Measurements from ENCODE around the gene SSR3. TPM values are rescaled to one million over a fixed set of nuclear protein-coding genes. Genes with fewer than 3 reads are reported as not detected.

The SSR3 gene
- total RNA-seq, 1 experiment from 2014 or later = 531 TPM

DNA sequence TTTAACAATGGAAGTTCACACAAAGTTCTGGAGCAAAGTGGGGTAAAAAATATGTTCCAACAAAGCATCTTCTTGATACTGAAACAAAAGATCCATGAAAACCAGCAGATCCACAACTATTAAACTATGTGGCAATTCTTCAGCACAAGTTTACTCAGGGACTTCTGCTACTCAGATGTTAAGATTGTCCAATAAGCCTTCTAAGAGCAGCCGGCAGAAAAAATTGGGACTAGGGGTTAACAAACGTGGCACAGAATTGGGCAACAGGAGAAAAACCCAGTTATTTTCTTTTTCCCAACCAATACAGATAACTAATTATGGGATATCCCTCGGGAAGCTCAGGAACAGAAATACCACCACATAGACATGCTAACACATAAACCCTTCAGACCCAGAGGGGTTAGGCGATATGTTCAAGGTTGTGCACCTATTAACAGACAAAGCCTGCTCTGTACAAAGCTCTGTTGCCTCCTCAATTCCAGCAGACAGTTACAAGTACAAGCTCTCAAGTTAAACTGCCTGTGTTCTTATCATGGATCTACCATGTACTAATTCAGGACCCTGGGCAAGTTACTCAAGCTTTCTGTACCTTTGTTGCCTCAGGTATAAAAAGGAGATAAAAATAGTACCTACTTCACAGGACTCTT, 6.8 kb downstream of the SSR3 start:
- intact Hi-C loops (cut with micrococcal nuclease; ENCODE audit: unreplicated experiment) = loop anchor here (10.0 kb wide), 1 partner anchor 277 kb away; the partner anchor contains the start of gene LEKR1
- Histone ChIP-seq H3K27me3 (replicated peaks; ENCODE audit: insufficient read depth, low read depth, low read length, poor library complexity) (no peaks in the 10 kb centered on the region), H3K4me1 (ENCODE audit: insufficient read depth, low read length, poor library complexity, severe bottlenecking) (peaks cover 95% of the 10 kb centered on the region), H3K27ac (ENCODE audit: low read depth, low read length, poor library complexity, severe bottlenecking) (peak overlapping the region; percentile 88), H3K4me3 (ENCODE audit: low read depth, low read length, poor library complexity, severe bottlenecking) (peak overlapping the region; percentile 1), H3K9me3 (ENCODE audit: low read depth, low read length, poor library complexity, severe bottlenecking) (no peaks in the 10 kb centered on the region), H3K36me3 (ENCODE audit: insufficient read depth, low read length, poor library complexity, severe bottlenecking) (peaks cover 100% of the 10 kb centered on the region)
- no TSS peak for BruUV-seq (replicated peaks)
- POLR2A ChIA-PET (ENCODE audit: low non-redundant PET) = no interaction called here
- TF ChIP-seq, protein P1, sequence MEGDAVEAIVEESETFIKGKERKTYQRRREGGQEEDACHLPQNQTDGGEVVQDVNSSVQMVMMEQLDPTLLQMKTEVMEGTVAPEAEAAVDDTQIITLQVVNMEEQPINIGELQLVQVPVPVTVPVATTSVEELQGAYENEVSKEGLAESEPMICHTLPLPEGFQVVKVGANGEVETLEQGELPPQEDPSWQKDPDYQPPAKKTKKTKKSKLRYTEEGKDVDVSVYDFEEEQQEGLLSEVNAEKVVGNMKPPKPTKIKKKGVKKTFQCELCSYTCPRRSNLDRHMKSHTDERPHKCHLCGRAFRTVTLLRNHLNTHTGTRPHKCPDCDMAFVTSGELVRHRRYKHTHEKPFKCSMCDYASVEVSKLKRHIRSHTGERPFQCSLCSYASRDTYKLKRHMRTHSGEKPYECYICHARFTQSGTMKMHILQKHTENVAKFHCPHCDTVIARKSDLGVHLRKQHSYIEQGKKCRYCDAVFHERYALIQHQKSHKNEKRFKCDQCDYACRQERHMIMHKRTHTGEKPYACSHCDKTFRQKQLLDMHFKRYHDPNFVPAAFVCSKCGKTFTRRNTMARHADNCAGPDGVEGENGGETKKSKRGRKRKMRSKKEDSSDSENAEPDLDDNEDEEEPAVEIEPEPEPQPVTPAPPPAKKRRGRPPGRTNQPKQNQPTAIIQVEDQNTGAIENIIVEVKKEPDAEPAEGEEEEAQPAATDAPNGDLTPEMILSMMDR (conservative IDR thresholded peaks at IDR 0.05; ENCODE audit: low read depth, low read length) = no peak
- TF ChIP-seq EZH2 (IDR thresholded peaks at IDR 0.05; ENCODE audit: borderline replicate concordance, low read depth, low read length, poor library complexity, severe bottlenecking) = no peak
- CTCF ChIA-PET = no interaction called here
- no peak for DNase-seq (ENCODE audit: low spot score)

DNA sequence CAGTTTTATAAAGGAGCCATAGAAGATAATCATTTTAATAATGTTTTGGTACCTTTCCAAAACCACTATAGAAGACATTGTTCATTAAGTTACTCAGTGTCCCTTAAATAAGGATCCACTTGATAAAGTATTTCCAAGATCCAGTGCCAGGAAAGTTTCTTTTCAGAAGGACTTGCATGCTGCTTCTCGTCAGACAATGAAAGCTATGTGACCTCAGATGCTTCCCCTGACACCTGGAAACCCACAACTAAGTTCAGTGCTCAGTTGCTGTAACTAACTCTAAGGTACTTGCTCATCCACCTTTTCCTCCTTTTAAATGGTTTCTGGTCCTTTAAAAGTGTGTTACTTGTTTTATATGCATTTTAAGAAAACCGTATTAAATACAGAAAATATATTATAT, 7.3 kb downstream of the SSR3 start:
- ChIA-PET POLR2A (ENCODE audit: low non-redundant PET) (no interaction called here), CTCF (no interaction called here)
- H3K27me3 ChIP-seq (replicated peaks; ENCODE audit: insufficient read depth, low read depth, low read length, poor library complexity) = no peaks in the 10 kb centered on the region
- no peak for DNase-seq (ENCODE audit: low spot score)
- H3K36me3 ChIP-seq (ENCODE audit: insufficient read depth, low read length, poor library complexity, severe bottlenecking) = peaks cover 99% of the 10 kb centered on the region
- TF ChIP-seq, protein P1 (conservative IDR thresholded peaks at IDR 0.05; ENCODE audit: low read depth, low read length) = no peak
- no peak for TF ChIP-seq EZH2 (IDR thresholded peaks at IDR 0.05; ENCODE audit: borderline replicate concordance, low read depth, low read length, poor library complexity, severe bottlenecking)
- BruUV-seq (replicated peaks) = no TSS peak
- H3K27ac ChIP-seq (ENCODE audit: low read depth, low read length, poor library complexity, severe bottlenecking) = peak overlapping the region; percentile 88
- H3K9me3 ChIP-seq (ENCODE audit: low read depth, low read length, poor library complexity, severe bottlenecking) = no peaks in the 10 kb centered on the region
- H3K4me3 ChIP-seq (ENCODE audit: low read depth, low read length, poor library complexity, severe bottlenecking) = no peak overlapping the region
- intact Hi-C loops (cut with micrococcal nuclease; ENCODE audit: unreplicated experiment) = loop anchor here (10.0 kb wide), 1 partner anchor 277 kb away; the partner anchor contains the start of gene LEKR1
- peaks cover 94% of the 10 kb centered on the region for H3K4me1 ChIP-seq (ENCODE audit: insufficient read depth, low read length, poor library complexity, severe bottlenecking)

DNA sequence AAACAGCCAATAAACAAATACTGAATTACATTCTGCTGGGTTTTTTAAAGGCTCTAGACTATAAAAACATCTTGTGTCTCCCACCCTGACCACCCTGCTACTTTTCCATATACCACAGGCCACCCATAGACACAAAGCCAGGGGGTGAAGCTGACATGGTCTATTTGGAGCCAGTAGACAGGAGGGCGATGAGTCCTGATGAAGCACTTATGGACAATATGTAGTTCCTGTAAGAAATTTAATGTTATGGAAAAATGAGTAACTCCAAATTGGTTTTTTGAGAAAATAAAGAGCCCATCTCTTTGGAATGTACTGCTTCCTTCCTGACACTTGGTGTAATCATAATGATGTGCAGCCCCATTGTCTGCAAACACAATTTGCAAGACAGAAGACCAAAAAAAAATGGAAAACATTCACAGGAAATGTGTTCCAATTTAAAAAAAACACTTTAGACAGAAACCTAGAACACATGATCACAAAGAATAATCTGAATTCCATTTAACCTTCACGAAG, 11.8 kb downstream of the SSR3 start:
- intact Hi-C loops (cut with micrococcal nuclease; ENCODE audit: unreplicated experiment) = loop anchor here (1.0 to 10.0 kb wide), 4 partner anchors 69 to 538 kb away; partner anchors contain the start of gene LEKR1
- peak overlapping the region; percentile 88 for H3K27ac ChIP-seq (ENCODE audit: low read depth, low read length, poor library complexity, severe bottlenecking)
- H3K9me3 ChIP-seq (ENCODE audit: low read depth, low read length, poor library complexity, severe bottlenecking) = no peaks in the 10 kb centered on the region
- no peaks in the 10 kb centered on the region for H3K27me3 ChIP-seq (replicated peaks; ENCODE audit: insufficient read depth, low read depth, low read length, poor library complexity)
- POLR2A ChIA-PET (ENCODE audit: low non-redundant PET) = interaction anchor here (0.7 kb wide), 2 partner anchors 8 to 69 kb away, joined by 3 to 6 read pairs; no protein-coding TSS in a partner anchor
- H3K4me1 ChIP-seq (ENCODE audit: insufficient read depth, low read length, poor library complexity, severe bottlenecking) = peaks cover 92% of the 10 kb centered on the region
- no peak overlapping the region for H3K4me3 ChIP-seq (ENCODE audit: low read depth, low read length, poor library complexity, severe bottlenecking)
- peaks cover 98% of the 10 kb centered on the region for H3K36me3 ChIP-seq (ENCODE audit: insufficient read depth, low read length, poor library complexity, severe bottlenecking)
- no peak for TF ChIP-seq EZH2 (IDR thresholded peaks at IDR 0.05; ENCODE audit: borderline replicate concordance, low read depth, low read length, poor library complexity, severe bottlenecking)
- TF ChIP-seq, protein P1 (conservative IDR thresholded peaks at IDR 0.05; ENCODE audit: low read depth, low read length) = no peak
- CTCF ChIA-PET = interaction anchor here (0.7 kb wide), 1 partner anchor 430 kb away, joined by 3 read pairs; no protein-coding TSS in a partner anchor
- BruUV-seq (replicated peaks) = no TSS peak
- peak; percentile 86 for DNase-seq (ENCODE audit: low spot score)

Measured in A673 (cell line).